ENCODE measurements around the gene HNRNPUL1. TPM values are rescaled to one million over a fixed set of nuclear protein-coding genes. Genes with fewer than 3 reads are reported as not detected.

HNRNPUL1 gene
- total RNA-seq, 1 donor from 2014 or later, result 126 TPM

DNA sequence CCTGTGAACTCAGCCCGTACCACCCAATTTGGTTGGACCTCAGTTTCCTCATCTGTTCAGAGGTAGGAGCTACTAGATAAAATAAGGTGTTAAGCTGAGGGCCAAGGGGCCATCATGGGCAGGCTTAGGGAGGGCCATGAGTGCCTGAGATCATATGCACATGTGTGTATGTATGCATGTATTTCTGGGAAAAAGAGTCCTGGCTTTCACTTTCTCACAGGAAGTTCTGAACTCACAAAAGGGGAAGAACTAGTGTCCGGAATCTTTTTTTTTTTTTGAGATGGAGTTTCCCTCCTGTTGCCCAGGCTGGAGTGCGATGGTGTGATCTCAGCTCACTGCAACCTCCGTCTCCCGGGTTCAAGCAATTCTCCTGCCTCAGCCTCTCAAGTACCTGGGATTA lies 70.6 kb downstream of the HNRNPUL1 start:
- H3K9me3 ChIP-seq (ENCODE audit: low read depth), result no peaks in the 10 kb centered on the region
- no peaks in the 10 kb centered on the region for H3K36me3 Mint-ChIP-seq
- H3K4me1 ChIP-seq, result no peaks in the 10 kb centered on the region
- H3F3A ChIP-seq (ENCODE audit: low read depth), result no peaks in the 10 kb centered on the region
- H3K27ac Mint-ChIP-seq, result no peak overlapping the region
- H3K4me2 ChIP-seq, result no peak overlapping the region
- no peak overlapping the region for H2AFZ ChIP-seq (replicated peaks)
- H3K27me3 ChIP-seq, result no peaks in the 10 kb centered on the region
- H3K79me2 ChIP-seq (ENCODE audit: low read depth), result no peaks in the 10 kb centered on the region
- no peak overlapping the region for H3K4me3 ChIP-seq
- H3K9ac ChIP-seq, result no peak overlapping the region
- H3K4me3 Mint-ChIP-seq, result no peak overlapping the region
- TF ChIP-seq EZH2phosphoT487 (IDR thresholded peaks at IDR 0.05) (no peak), EZH2 (IDR thresholded peaks at IDR 0.05) (no peak)
- TF ChIP-seq, protein P1, sequence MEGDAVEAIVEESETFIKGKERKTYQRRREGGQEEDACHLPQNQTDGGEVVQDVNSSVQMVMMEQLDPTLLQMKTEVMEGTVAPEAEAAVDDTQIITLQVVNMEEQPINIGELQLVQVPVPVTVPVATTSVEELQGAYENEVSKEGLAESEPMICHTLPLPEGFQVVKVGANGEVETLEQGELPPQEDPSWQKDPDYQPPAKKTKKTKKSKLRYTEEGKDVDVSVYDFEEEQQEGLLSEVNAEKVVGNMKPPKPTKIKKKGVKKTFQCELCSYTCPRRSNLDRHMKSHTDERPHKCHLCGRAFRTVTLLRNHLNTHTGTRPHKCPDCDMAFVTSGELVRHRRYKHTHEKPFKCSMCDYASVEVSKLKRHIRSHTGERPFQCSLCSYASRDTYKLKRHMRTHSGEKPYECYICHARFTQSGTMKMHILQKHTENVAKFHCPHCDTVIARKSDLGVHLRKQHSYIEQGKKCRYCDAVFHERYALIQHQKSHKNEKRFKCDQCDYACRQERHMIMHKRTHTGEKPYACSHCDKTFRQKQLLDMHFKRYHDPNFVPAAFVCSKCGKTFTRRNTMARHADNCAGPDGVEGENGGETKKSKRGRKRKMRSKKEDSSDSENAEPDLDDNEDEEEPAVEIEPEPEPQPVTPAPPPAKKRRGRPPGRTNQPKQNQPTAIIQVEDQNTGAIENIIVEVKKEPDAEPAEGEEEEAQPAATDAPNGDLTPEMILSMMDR (IDR thresholded peaks at IDR 0.05), result no peak
- no peak for DNase-seq (ENCODE audit: low spot score)
- no peaks in the 10 kb centered on the region for H4K20me1 ChIP-seq (ENCODE audit: low read depth)
- H3K4me1 Mint-ChIP-seq, result no peaks in the 10 kb centered on the region
- H3K36me3 ChIP-seq, result no peaks in the 10 kb centered on the region
- H3K9me3 Mint-ChIP-seq, result no peaks in the 10 kb centered on the region
- H3K27me3 Mint-ChIP-seq (ENCODE audit: insufficient read depth, low read depth), result peaks cover 4% of the 10 kb centered on the region
- H3K27ac ChIP-seq, result no peak overlapping the region

DNA sequence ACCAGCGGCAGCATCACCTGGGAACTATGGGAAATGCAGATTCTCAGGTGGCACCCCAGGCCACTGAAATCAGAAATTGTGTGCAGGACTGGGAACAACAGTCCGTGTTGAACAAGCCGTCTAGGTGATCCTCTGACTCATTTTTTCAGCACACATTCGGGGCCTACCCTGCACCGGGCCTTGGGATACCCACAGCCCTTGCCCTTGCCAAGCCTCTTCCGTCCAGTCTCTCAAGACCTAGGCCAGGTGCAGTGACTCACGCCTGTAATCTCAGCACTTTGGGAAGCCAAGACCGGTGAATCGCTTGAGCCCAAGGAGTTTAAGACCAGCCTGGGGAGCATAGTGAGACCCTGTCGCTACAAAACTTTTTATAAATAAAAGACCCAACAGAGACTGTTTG lies 71.3 kb downstream of the HNRNPUL1 start:
- Histone ChIP-seq H3K36me3 (no peaks in the 10 kb centered on the region), H3K27ac (no peak overlapping the region), H3K4me3 (no peak overlapping the region), H3F3A (ENCODE audit: low read depth) (no peaks in the 10 kb centered on the region), H3K9ac (no peak overlapping the region), H2AFZ (replicated peaks) (no peak overlapping the region), H3K27me3 (no peaks in the 10 kb centered on the region), H3K79me2 (ENCODE audit: low read depth) (no peaks in the 10 kb centered on the region), H4K20me1 (ENCODE audit: low read depth) (no peaks in the 10 kb centered on the region), H3K4me2 (no peak overlapping the region), H3K4me1 (no peaks in the 10 kb centered on the region), H3K9me3 (ENCODE audit: low read depth) (no peaks in the 10 kb centered on the region)
- Mint-ChIP-seq H3K36me3 (no peaks in the 10 kb centered on the region), H3K4me1 (no peaks in the 10 kb centered on the region), H3K4me3 (no peak overlapping the region), H3K9me3 (no peaks in the 10 kb centered on the region), H3K27me3 (ENCODE audit: insufficient read depth, low read depth) (peaks cover 4% of the 10 kb centered on the region), H3K27ac (peak overlapping the region; percentile 29)
- TF ChIP-seq, protein P1 (IDR thresholded peaks at IDR 0.05), result no peak
- no peak for TF ChIP-seq EZH2phosphoT487 (IDR thresholded peaks at IDR 0.05)
- TF ChIP-seq EZH2 (IDR thresholded peaks at IDR 0.05), result no peak
- no peak for DNase-seq (ENCODE audit: low spot score)

DNA sequence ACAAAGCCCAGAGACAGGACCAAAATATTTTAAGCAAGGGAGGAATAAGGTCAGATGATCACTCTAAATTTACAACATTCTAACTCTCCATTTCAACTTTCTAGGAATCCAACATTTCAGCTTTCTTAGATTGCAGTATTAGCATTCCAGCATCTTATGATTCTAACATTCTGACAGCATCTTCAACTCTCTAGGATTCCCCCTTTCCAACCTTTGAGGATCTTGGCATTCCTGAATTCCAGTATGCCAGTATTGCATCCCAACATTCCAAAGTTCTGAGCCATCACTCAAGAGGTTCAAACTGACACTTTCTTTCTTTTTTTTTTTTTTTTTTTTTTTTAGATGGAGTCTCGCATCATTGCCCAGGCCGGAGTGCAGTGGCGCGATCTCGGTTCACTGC lies 75.8 kb downstream of the HNRNPUL1 start:
- Mint-ChIP-seq H3K27me3 (ENCODE audit: insufficient read depth, low read depth) (peaks cover 2% of the 10 kb centered on the region), H3K4me3 (no peak overlapping the region), H3K4me1 (no peaks in the 10 kb centered on the region), H3K36me3 (no peaks in the 10 kb centered on the region), H3K27ac (no peak overlapping the region), H3K9me3 (no peaks in the 10 kb centered on the region)
- Histone ChIP-seq H3K4me1 (no peaks in the 10 kb centered on the region), H3K27me3 (no peaks in the 10 kb centered on the region), H4K20me1 (ENCODE audit: low read depth) (no peaks in the 10 kb centered on the region), H3K36me3 (no peaks in the 10 kb centered on the region), H3K9ac (no peak overlapping the region), H3K9me3 (ENCODE audit: low read depth) (no peaks in the 10 kb centered on the region), H3K4me2 (no peak overlapping the region), H3K4me3 (no peak overlapping the region), H3K27ac (no peak overlapping the region), H3K79me2 (ENCODE audit: low read depth) (no peaks in the 10 kb centered on the region), H3F3A (ENCODE audit: low read depth) (no peaks in the 10 kb centered on the region), H2AFZ (replicated peaks) (no peak overlapping the region)
- no peak for DNase-seq (ENCODE audit: low spot score)
- TF ChIP-seq EZH2phosphoT487 (IDR thresholded peaks at IDR 0.05), result no peak
- no peak for TF ChIP-seq EZH2 (IDR thresholded peaks at IDR 0.05)
- TF ChIP-seq, protein P1 (IDR thresholded peaks at IDR 0.05), result no peak
